ENCODE measurements around the gene TRABD2B. TPM values are rescaled to one million over a fixed set of nuclear protein-coding genes. Genes with fewer than 3 reads are reported as not detected.
A peak's percentile ranks its signal among the peaks of the same experiment; 100 is the strongest.

TRABD2B gene
- total and polyA plus RNA-seq, 3 experiments from 2014 or later = not detected

DNA sequence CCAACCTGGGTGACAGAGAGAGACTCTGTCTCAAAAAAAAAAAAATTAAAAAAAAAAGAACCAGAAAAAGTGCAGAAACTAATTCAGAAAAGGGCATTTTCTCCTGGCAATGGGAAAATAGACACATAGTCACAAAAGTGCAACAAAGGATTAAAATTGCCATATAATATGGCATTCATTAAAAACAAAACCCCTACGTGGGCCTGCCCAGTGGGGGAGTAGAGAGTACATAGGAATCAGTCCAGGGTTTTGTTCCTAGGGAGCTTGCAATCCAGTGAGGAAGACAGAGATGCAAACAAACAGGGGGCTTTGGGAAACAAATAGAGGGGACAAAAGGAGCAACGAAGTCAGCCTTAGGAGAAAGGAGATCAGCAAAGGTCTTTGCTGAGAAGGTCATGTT, 4.5 kb upstream of the TRABD2B start:
- POLR2A ChIA-PET = no interaction called here
- Mint-ChIP-seq H3K4me1 (peaks cover 0 to 7% (median 1%) of the 10 kb centered on the region in 3 donors), H3K4me3 (no peak overlapping the region), H3K27ac (no peak overlapping the region), H3K9me3 (peaks cover 0 to 2% (median 0%) of the 10 kb centered on the region in 5 donors), H3K36me3 (no peaks in the 10 kb centered on the region), H3K27me3 (peaks cover 20 to 30% of the 10 kb centered on the region in 2 donors)
- H3K4me1 ChIP-seq (ENCODE audit: insufficient read depth, low read length) = no peaks in the 10 kb centered on the region
- CTCF ChIA-PET = no interaction called here
- no peak overlapping the region for H3K27ac ChIP-seq (ENCODE audit: low read depth, low read length)
- DNase-seq = no peak
- peaks cover 13% of the 10 kb centered on the region for H3K27me3 ChIP-seq (ENCODE audit: insufficient read depth, low read length, poor library complexity, severe bottlenecking)
- no peaks in the 10 kb centered on the region for H3K9me3 ChIP-seq (ENCODE audit: low read length)
- no peaks in the 10 kb centered on the region for H3K36me3 ChIP-seq (ENCODE audit: insufficient read depth, low read length)
- H3K4me3 ChIP-seq (ENCODE audit: low read length) = no peak overlapping the region

DNA sequence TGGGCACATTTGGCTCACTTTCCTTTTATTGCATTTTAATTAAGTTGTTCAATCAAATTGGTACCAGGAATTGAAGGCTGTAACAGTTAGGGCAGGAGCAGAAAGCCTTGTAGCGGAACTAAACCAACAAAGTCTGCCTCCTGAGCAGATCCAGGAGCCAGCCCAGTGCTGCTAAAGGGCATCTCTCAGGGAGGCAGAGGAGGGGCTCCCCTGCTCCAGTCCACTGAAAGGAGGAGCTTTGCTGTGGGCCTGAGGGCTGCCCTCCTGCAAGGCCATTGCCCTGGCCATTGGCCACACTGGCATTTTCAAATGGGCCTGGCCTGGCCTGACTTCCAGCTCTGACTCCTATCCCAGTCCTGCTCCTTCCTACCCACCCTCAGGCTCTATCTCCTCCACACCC, 3.7 kb upstream of the TRABD2B start:
- H3K36me3 ChIP-seq (ENCODE audit: insufficient read depth, low read length) = no peaks in the 10 kb centered on the region
- peaks cover 0 to 12% (median 5%) of the 10 kb centered on the region in 3 donors for H3K4me1 Mint-ChIP-seq
- H3K27me3 Mint-ChIP-seq = peaks cover 24 to 35% of the 10 kb centered on the region in 2 donors
- no peak overlapping the region for H3K4me3 Mint-ChIP-seq
- ChIA-PET CTCF (interaction anchor here (1.1 kb wide), 1 partner anchor 235 kb away, joined by 3 read pairs; no protein-coding TSS in a partner anchor), POLR2A (no interaction called here)
- H3K27ac Mint-ChIP-seq = no peak overlapping the region
- H3K36me3 Mint-ChIP-seq = no peaks in the 10 kb centered on the region
- DNase-seq = no peak
- no peaks in the 10 kb centered on the region for H3K4me1 ChIP-seq (ENCODE audit: insufficient read depth, low read length)
- H3K27me3 ChIP-seq (ENCODE audit: insufficient read depth, low read length, poor library complexity, severe bottlenecking) = peaks cover 17% of the 10 kb centered on the region
- H3K27ac ChIP-seq (ENCODE audit: low read depth, low read length) = no peak overlapping the region
- H3K9me3 Mint-ChIP-seq = peaks cover 0 to 2% (median 0%) of the 10 kb centered on the region in 5 donors
- no peak overlapping the region for H3K4me3 ChIP-seq (ENCODE audit: low read length)
- no peaks in the 10 kb centered on the region for H3K9me3 ChIP-seq (ENCODE audit: low read length)

DNA sequence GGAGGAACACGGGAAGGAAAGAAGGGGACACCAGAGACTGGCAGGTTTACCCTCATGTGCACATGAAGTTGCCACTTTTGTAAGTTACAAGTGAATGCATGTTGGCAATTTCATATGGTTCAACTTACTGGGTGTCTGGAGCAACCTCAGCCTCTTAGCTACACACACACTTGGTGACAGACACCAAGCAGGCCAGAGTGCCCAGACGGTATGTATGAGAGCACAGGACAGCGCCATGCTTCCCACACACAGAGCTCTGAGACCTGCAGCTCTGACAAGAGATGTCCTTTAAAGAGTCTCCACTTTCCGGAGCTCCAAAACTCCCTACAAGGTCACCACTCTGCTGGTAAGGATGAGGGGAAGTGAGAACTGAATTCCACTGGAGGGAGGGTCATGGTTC, 1.9 kb upstream of the TRABD2B start:
- Mint-ChIP-seq H3K36me3 (no peaks in the 10 kb centered on the region), H3K4me3 (no peak overlapping the region), H3K4me1 (peaks cover 0 to 12% (median 5%) of the 10 kb centered on the region in 3 donors), H3K9me3 (peaks cover 0 to 2% (median 0%) of the 10 kb centered on the region in 5 donors), H3K27me3 (peaks cover 37 to 52% of the 10 kb centered on the region in 2 donors), H3K27ac (no peak overlapping the region)
- Histone ChIP-seq H3K36me3 (ENCODE audit: insufficient read depth, low read length) (no peaks in the 10 kb centered on the region), H3K4me3 (ENCODE audit: low read length) (no peak overlapping the region), H3K9me3 (ENCODE audit: low read length) (no peaks in the 10 kb centered on the region), H3K27me3 (ENCODE audit: insufficient read depth, low read length, poor library complexity, severe bottlenecking) (peaks cover 17% of the 10 kb centered on the region), H3K27ac (ENCODE audit: low read depth, low read length) (no peak overlapping the region), H3K4me1 (ENCODE audit: insufficient read depth, low read length) (no peaks in the 10 kb centered on the region)
- ChIA-PET POLR2A (no interaction called here), CTCF (interaction anchor here (0.9 to 2.4 kb wide), 3 partner anchors 8 to 14 kb away, joined by 3 to 16 read pairs (median 4); no protein-coding TSS in a partner anchor)
- DNase-seq = no peak

DNA sequence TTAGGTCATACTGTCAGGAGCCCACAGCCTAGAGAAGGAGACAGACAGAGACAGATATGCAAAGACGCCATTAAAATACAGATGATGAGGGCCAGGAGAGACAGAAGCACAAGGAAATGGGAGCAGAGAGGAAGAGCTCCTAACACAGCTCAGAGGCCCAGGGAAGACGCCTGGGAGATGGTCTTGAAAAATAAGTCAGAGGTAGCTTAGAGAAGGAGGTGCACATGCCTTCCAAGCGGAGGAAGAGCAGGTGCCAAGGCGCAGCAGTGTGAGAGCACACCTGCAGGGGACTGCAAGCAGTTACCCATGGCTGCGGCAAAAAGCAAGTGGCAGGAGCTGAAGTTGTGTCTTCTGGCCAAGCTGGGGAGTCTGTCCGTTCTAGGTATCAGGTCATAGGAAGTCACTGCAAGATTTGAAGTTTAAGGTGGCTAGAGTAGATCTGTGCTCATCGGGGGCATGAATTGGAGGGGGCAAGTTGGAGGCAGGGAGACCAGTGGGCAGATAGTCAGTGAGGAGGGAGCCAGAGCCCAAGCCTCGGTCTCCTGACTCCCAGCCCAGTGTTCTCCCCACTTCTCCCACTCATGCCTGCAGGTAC, 1.3 kb upstream of the TRABD2B start:
- Mint-ChIP-seq H3K27me3 (peaks cover 41 to 57% of the 10 kb centered on the region in 2 donors), H3K4me1 (peaks cover 0 to 12% (median 5%) of the 10 kb centered on the region in 3 donors), H3K36me3 (no peaks in the 10 kb centered on the region), H3K9me3 (peaks cover 0 to 2% (median 0%) of the 10 kb centered on the region in 5 donors), H3K27ac (peak overlapping the region in 2 of 8 donors; percentile 2 to 68), H3K4me3 (peak overlapping the region in 3 of 7 donors; percentile 6 to 66 (median 62))
- DNase-seq = no peak
- Histone ChIP-seq H3K27me3 (ENCODE audit: insufficient read depth, low read length, poor library complexity, severe bottlenecking) (peaks cover 17% of the 10 kb centered on the region), H3K4me1 (ENCODE audit: insufficient read depth, low read length) (no peaks in the 10 kb centered on the region), H3K36me3 (ENCODE audit: insufficient read depth, low read length) (no peaks in the 10 kb centered on the region), H3K4me3 (ENCODE audit: low read length) (no peak overlapping the region), H3K9me3 (ENCODE audit: low read length) (no peaks in the 10 kb centered on the region), H3K27ac (ENCODE audit: low read depth, low read length) (no peak overlapping the region)
- CTCF ChIA-PET = interaction anchor here (0.9 to 2.4 kb wide), 5 partner anchors 8 to 18 kb away, joined by 3 to 16 read pairs (median 4); no protein-coding TSS in a partner anchor
- POLR2A ChIA-PET = no interaction called here

DNA sequence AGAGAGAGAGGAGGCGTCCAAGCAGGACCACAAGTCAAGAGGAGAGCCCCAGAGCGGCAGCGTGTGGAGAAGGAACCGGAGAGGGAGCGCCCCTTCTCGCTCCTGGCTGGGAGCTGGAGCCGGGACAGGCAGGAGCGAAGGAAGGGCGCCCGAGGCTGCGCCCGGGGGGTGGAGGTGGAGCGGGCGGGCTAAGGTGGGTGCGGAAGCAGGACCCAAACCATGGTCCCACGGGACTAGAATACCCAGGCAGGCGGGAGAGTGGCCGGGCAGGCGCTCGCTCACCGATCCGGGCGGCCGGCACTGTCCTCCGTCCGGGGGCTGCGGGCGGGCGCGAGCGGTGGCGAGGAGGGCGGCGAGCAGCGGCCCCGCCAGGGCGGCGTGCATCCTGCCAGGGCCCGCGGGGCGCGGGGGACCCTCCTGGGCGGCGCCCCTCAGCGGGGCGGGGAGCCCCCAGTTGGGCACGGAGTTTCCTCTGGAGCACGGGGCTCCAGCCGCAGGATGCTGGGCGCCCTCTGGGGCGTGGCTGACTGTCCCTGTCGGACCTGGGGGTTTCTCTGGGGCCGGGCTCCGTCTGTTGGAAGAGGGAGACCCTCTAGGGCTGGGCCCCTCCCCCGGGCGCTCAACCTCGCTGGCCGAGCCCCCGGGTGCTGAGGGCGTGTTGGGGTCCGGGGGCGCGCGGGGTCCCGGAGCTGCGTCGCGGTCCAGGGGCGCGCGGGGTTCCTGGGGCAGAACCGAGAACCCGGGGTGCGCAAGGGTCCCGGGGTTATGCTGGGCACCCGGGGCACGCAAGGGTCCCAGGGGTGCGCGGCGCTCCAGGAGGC, 569 bp downstream of the TRABD2B start:
- Histone ChIP-seq H3K27ac (ENCODE audit: low read depth, low read length) (no peak overlapping the region), H3K27me3 (ENCODE audit: insufficient read depth, low read length, poor library complexity, severe bottlenecking) (peaks cover 17% of the 10 kb centered on the region), H3K9me3 (ENCODE audit: low read length) (no peaks in the 10 kb centered on the region), H3K4me1 (ENCODE audit: insufficient read depth, low read length) (no peaks in the 10 kb centered on the region), H3K4me3 (ENCODE audit: low read length) (no peak overlapping the region), H3K36me3 (ENCODE audit: insufficient read depth, low read length) (no peaks in the 10 kb centered on the region)
- ChIA-PET POLR2A (no interaction called here), CTCF (interaction anchor here (0.7 to 2.4 kb wide), 5 partner anchors 10 to 29 kb away, joined by 3 to 16 read pairs (median 4); no protein-coding TSS in a partner anchor)
- Mint-ChIP-seq H3K27me3 (peaks cover 43 to 66% of the 10 kb centered on the region in 2 donors), H3K4me3 (peak overlapping the region in 6 of 7 donors; percentile 10 to 90 (median 67)), H3K36me3 (no peaks in the 10 kb centered on the region), H3K27ac (no peak overlapping the region), H3K4me1 (peaks cover 0 to 12% (median 5%) of the 10 kb centered on the region in 3 donors), H3K9me3 (no peaks in the 10 kb centered on the region)
- no peak for DNase-seq

DNA sequence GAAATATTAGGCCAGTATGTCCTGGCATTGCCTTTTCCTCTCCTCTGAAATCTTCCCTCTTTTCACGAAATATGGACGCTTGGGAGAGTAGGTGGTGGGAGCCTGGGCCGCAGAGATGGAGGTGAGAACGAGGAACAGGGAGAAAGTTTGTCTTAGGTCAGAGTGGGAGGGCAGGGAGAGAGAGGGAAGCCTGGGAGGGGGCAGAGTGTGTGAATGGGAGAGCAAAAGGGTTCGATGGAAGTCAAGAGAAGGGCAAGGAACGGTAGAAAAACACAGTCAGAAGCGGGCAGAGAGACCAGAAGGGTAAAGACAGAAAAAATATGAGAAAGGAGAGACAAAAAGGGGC, 1.2 kb downstream of the TRABD2B start:
- no peaks in the 10 kb centered on the region for H3K4me1 ChIP-seq (ENCODE audit: insufficient read depth, low read length)
- peaks cover 17% of the 10 kb centered on the region for H3K27me3 ChIP-seq (ENCODE audit: insufficient read depth, low read length, poor library complexity, severe bottlenecking)
- H3K27ac Mint-ChIP-seq = no peak overlapping the region
- H3K4me3 Mint-ChIP-seq = peak overlapping the region; percentile 10 to 90 (median 64)
- H3K4me1 Mint-ChIP-seq = peaks cover 0 to 12% (median 5%) of the 10 kb centered on the region in 3 donors
- ChIA-PET POLR2A (no interaction called here), CTCF (no interaction called here)
- no peaks in the 10 kb centered on the region for H3K9me3 ChIP-seq (ENCODE audit: low read length)
- H3K9me3 Mint-ChIP-seq = no peaks in the 10 kb centered on the region
- peaks cover 43 to 70% of the 10 kb centered on the region in 2 donors for H3K27me3 Mint-ChIP-seq
- no peak for DNase-seq
- no peak overlapping the region for H3K4me3 ChIP-seq (ENCODE audit: low read length)
- no peaks in the 10 kb centered on the region for H3K36me3 ChIP-seq (ENCODE audit: insufficient read depth, low read length)
- no peak overlapping the region for H3K27ac ChIP-seq (ENCODE audit: low read depth, low read length)
- no peaks in the 10 kb centered on the region for H3K36me3 Mint-ChIP-seq

DNA sequence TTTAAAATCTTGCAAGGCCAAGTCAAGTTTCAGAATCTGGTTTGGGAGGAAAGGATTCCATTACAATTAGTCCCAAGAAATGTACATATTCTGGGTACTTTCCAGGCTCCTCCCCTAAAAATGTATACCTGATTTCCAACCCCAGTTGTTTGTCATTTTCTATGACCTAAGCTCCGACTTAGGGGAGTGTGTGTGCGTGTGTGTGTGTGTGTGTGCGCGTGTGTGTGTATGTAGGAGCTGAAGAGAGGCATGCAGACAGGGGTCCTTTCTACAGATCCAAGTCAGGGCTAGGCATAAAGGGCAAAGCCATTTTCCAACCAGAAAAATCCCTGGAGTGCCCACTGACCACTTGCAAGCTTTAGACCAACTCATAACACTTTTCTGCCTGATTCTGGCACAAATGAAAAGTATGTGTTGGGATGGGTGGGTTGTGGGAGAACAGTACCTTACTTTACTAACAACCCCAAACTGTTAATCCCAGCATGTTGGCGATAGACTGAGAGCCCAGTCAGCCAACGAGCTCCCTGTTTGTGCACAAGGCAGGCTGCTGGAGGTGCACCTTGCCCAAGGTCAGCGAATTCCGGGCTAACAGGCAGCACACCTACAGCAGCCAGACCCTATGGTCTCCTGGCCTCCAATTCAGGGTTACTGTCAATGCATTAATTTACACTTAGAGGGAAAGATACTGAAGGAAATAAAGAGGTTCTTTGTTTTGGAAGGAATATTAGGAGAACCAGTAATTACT, 1.7 kb downstream of the TRABD2B start:
- CTCF ChIA-PET = no interaction called here
- Mint-ChIP-seq H3K4me3 (peak overlapping the region in 5 of 7 donors; percentile 10 to 72 (median 64)), H3K27me3 (peaks cover 40 to 69% of the 10 kb centered on the region in 2 donors), H3K36me3 (no peaks in the 10 kb centered on the region), H3K9me3 (no peaks in the 10 kb centered on the region), H3K27ac (no peak overlapping the region), H3K4me1 (peaks cover 0 to 12% (median 5%) of the 10 kb centered on the region in 3 donors)
- no peak for DNase-seq
- Histone ChIP-seq H3K27ac (ENCODE audit: low read depth, low read length) (no peak overlapping the region), H3K27me3 (ENCODE audit: insufficient read depth, low read length, poor library complexity, severe bottlenecking) (peaks cover 17% of the 10 kb centered on the region), H3K9me3 (ENCODE audit: low read length) (no peaks in the 10 kb centered on the region), H3K4me1 (ENCODE audit: insufficient read depth, low read length) (no peaks in the 10 kb centered on the region), H3K4me3 (ENCODE audit: low read length) (no peak overlapping the region), H3K36me3 (ENCODE audit: insufficient read depth, low read length) (no peaks in the 10 kb centered on the region)
- POLR2A ChIA-PET = no interaction called here

All from CD8-positive, alpha-beta memory T cell (primary cell).